Epithelial cell of proximal tubule (primary cell): ENCODE results near the gene RRAS. TPM values are rescaled to one million over a fixed set of nuclear protein-coding genes. Genes with fewer than 3 reads are reported as not detected.

Source experiments
- DNase-seq: peaks from one replicate; pipeline ENCODE4 v3.0.0-alpha.2; 2011; ENCODE audit warnings: low read depth
- H3K4me3 ChIP-seq: 2 replicates; pipeline ENCODE4 v1.5.1; 2011; ENCODE audit warnings: low read depth, mild to moderate bottlenecking, low read length
- total RNA-seq: library from RNA; depleted of rRNA; stranded (reverse); fragments of >200 nt; gene quantifications from 2 replicates; pipeline ENCODE4 v1.2.3, GENCODE V29; 2015
- TF ChIP-seq, protein P1 (sequence below): conservative IDR thresholded peaks from 2 replicates; pipeline ENCODE4 v1.5.1; 2012; ENCODE audit warnings: low read depth, mild to moderate bottlenecking, low read length

The RRAS gene
- total RNA-seq, 1 donor from 2014 or later: 67.2 TPM

DNA sequence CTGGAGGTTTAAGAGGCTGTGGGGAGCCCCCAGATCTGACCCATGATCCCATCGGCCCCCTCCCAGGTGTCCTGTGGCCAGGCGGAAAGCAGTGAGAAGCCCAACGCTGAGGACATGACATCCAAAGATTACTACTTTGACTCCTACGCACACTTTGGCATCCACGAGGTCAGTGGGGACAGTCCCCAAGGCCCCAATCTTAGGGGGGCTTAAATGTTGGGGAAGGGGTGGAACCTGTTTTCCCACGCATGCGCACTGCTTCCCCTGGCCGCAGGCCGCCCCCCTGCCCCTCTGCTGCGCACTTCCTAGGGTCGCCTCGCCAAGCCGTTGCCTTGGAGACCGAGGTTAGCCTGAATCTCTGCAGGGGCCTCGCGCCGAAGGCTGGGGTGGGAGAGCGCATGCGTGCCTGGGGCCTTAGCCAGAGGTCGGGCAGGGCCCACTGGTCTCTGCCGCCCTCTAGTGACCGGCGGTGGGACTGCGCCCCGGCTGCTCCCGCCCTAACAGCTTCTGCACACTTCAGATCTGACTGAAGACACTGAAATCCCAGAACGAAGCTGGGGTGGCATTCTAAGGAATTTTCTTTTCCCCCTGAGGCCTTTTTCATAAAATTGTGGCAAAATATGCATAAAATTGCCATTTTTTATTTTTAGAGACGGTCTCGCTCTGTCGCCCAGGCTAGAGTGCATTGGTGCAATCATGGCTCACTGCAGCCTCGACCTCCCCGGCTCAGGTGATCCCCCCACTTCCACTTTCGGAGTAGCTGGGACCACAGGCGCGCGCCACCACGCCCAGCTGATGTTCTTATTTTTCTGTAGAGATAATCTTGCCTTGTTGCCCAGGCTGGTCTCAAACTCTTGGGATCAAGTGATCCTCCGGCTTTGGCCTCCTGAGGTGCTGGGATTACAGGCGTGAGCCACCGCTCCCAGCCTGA, 40.7 kb upstream of the RRAS start:
- TF ChIP-seq, protein P1, sequence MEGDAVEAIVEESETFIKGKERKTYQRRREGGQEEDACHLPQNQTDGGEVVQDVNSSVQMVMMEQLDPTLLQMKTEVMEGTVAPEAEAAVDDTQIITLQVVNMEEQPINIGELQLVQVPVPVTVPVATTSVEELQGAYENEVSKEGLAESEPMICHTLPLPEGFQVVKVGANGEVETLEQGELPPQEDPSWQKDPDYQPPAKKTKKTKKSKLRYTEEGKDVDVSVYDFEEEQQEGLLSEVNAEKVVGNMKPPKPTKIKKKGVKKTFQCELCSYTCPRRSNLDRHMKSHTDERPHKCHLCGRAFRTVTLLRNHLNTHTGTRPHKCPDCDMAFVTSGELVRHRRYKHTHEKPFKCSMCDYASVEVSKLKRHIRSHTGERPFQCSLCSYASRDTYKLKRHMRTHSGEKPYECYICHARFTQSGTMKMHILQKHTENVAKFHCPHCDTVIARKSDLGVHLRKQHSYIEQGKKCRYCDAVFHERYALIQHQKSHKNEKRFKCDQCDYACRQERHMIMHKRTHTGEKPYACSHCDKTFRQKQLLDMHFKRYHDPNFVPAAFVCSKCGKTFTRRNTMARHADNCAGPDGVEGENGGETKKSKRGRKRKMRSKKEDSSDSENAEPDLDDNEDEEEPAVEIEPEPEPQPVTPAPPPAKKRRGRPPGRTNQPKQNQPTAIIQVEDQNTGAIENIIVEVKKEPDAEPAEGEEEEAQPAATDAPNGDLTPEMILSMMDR: peak; percentile 94
- DNase-seq: no peak
- H3K4me3 ChIP-seq: no peak overlapping the region

DNA sequence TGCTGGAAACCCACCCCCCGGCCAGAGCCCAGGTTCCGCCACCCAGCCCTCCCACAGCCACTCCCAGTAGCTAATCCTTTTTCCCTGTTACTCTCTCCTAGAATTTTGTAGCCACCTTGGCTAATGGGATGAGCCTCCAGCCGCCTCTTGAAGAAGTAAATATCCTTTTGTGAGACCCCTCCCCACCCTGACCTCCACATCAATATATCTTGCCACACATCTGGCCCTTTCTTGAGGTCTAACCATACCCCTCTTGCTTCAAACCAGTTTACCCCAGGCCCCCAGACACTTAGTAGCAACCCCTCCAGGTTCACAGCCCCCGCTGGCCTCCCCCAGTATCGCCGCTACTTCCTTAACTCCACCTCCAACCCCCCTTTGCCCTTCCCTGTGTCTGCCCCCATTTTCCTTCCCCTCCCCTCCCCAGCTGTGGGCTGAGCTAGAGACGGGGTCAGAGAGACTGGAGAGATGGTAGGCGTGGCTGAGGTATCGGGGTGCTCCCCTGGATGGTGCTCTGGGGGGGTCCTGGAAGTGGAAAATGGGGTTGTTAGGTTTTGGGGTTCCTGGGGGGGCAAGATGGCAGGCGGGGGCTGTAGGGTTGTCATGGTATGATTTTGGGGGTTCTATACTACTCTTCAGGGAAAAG, 39.9 kb upstream of the RRAS start:
- no peak for DNase-seq
- TF ChIP-seq, protein P1: no peak
- H3K4me3 ChIP-seq: no peak overlapping the region

DNA sequence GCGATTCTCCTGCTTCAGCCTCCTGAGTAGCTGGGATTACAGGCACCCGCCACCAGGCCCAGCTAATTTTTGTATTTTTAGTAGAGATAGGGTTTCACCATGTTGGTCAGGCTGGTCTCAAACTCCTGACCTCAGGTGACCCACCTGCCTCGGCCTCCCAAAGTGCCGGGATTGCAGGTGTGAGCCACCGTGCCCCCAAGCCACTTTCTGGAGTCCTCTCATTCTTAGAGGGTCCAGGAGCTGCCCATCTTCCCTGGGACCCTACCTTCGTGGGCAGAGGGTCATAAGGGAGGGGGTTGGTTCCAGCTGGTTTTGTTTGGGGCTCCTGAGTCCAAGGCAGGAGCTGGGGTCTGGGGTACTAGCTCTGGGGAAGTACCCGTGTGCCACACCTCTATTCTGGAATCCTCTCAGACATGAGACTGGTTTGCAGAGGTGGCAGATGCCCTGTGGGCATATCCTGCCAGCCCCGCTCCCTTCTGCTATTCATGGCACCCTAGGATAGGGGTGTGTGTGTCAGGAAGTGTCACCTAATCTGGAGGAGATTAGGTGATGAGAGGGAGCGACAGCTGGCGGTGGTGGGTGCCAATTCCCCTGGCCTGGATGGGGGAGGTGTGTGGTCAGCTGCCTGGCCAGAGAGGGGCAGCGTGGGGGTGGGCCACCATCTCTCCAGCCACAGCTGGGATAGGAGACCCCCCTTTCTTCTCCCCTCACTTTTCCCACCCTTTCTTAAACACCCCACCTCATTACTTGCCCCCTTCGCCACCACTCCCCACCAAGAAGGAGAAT, 39.2 kb upstream of the RRAS start:
- TF ChIP-seq, protein P1: no peak
- DNase-seq: no peak
- no peak overlapping the region for H3K4me3 ChIP-seq

DNA sequence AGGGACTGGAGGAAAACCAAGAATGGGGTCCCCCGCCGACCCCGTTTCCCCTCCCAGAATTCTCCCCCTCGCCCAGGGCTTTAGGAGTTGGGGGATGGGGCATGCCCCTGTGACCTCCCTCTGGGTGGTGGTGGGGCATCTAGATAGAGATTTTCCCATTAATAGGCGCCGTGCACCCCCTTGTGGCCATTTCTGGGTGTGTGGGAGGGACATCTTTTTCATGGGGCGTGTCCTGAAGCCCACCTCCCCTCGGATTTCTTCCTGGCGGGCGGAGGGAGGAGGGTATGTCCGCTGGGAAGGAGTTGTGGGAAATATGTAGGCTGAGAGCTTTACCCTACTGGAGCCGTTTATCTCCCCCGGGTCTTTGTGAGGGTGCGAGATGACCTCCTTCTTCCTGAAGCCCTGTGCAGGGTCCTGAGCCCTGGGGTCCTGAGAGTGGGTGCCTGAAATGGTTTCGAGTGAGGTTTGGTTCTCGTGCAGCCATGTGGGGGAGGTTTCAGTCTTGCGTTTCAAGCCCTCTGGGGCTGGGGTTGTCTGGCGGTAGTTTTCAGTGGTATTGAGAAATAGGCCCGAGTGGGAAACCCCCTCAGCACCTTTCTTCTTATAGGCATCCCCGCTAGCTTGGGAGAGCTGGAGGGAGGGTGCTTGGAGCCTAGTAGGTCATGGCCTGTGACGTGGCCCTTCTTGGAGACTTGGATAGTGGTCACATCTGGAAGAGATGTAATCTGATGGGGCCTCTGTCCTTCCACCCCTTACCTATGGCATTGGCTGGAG, 38.1 kb upstream of the RRAS start:
- DNase-seq: peak; percentile 37
- TF ChIP-seq, protein P1: peak; percentile 69
- H3K4me3 ChIP-seq: peak overlapping the region; percentile 100

DNA sequence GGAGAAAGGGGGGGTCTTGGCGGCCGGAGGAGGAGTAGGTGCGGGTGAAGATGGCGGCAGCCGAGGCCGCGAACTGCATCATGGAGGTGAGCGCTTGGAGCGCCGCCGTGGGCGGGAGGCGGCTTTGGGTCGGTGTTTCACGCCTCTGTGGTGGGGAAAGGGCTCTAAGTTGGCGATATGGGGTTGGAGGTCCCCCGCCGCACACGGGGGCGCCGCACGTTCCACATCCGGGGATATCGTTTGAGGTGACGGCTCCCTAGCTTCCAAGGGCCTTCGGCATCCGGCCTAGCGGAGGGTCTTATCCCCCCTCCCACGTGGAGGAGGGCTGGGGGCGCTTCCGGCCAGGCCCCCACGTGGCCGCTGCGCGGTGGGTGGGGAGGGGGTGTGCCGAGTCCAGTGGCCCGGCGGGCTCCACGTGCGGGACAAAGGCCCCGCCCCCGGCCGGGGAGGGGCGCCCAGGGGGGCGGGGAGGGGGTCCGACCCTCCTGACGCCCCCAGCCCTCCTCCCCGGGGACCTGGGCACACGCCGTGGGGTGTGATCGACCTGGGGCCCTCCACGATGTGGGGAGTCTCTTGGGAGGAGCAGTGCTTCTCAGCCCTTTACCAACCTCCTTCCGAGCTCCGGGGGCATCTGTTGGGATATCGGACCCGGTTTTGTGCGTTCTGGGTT, 37.4 kb upstream of the RRAS start, which contains the start of gene PRMT1:
TSS of gene PRMT1 (plus strand) at position 41 of the 670 bp plus-strand sequence. CDS start at position 51, 10 bp downstream.
- no peak for DNase-seq
- TF ChIP-seq, protein P1: no peak
- peak within 1 kb of the TSS; percentile 100 for H3K4me3 ChIP-seq
